ENCODE data around the gene GNMT. TPM values are rescaled to one million over a fixed set of nuclear protein-coding genes. Genes with fewer than 3 reads are reported as not detected.

GNMT gene
- polyA plus RNA-seq, 1 donor from 2014 or later = 0.97 TPM

DNA sequence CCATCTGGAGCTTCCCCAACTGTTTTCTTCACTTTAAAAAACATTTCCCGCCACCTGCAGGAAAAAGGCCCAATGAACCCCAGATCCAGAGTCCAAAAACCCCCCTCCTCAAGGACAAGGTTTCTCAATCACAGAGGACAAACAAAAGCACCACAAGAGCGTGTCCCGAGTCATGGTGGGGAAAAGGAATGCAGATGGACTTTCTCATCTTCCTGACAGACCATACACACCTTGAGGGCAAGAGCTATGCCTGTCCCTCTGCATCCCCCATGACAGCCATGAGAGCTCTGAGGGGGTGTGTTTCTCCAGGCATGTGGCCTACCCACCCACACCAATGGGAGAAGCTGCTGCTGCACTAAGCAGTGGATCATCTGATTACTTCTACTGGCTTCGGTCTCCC is 9.4 kb downstream of the GNMT start:
- no peaks in the 10 kb centered on the region for H3K9me2 ChIP-seq (ENCODE audit: insufficient read depth, low read length)
- H3K4me2 ChIP-seq (ENCODE audit: low read length) = no peak overlapping the region
- no peak for TF ChIP-seq EZH2 (IDR thresholded peaks at IDR 0.05; ENCODE audit: borderline replicate concordance, insufficient read depth, low read length, poor library complexity, severe bottlenecking)
- TF ChIP-seq, protein P1, sequence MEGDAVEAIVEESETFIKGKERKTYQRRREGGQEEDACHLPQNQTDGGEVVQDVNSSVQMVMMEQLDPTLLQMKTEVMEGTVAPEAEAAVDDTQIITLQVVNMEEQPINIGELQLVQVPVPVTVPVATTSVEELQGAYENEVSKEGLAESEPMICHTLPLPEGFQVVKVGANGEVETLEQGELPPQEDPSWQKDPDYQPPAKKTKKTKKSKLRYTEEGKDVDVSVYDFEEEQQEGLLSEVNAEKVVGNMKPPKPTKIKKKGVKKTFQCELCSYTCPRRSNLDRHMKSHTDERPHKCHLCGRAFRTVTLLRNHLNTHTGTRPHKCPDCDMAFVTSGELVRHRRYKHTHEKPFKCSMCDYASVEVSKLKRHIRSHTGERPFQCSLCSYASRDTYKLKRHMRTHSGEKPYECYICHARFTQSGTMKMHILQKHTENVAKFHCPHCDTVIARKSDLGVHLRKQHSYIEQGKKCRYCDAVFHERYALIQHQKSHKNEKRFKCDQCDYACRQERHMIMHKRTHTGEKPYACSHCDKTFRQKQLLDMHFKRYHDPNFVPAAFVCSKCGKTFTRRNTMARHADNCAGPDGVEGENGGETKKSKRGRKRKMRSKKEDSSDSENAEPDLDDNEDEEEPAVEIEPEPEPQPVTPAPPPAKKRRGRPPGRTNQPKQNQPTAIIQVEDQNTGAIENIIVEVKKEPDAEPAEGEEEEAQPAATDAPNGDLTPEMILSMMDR (IDR thresholded peaks at IDR 0.05; ENCODE audit: poor library complexity, severe bottlenecking) = no peak
- TF ChIP-seq POLR2AphosphoS5 (IDR thresholded peaks at IDR 0.05) = no peak
- TF ChIP-seq RAD21 (conservative IDR thresholded peaks at IDR 0.05) = no peak
- TF ChIP-seq, protein P2, sequence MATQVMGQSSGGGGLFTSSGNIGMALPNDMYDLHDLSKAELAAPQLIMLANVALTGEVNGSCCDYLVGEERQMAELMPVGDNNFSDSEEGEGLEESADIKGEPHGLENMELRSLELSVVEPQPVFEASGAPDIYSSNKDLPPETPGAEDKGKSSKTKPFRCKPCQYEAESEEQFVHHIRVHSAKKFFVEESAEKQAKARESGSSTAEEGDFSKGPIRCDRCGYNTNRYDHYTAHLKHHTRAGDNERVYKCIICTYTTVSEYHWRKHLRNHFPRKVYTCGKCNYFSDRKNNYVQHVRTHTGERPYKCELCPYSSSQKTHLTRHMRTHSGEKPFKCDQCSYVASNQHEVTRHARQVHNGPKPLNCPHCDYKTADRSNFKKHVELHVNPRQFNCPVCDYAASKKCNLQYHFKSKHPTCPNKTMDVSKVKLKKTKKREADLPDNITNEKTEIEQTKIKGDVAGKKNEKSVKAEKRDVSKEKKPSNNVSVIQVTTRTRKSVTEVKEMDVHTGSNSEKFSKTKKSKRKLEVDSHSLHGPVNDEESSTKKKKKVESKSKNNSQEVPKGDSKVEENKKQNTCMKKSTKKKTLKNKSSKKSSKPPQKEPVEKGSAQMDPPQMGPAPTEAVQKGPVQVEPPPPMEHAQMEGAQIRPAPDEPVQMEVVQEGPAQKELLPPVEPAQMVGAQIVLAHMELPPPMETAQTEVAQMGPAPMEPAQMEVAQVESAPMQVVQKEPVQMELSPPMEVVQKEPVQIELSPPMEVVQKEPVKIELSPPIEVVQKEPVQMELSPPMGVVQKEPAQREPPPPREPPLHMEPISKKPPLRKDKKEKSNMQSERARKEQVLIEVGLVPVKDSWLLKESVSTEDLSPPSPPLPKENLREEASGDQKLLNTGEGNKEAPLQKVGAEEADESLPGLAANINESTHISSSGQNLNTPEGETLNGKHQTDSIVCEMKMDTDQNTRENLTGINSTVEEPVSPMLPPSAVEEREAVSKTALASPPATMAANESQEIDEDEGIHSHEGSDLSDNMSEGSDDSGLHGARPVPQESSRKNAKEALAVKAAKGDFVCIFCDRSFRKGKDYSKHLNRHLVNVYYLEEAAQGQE (IDR thresholded peaks at IDR 0.05; ENCODE audit: borderline replicate concordance) = no peak
- no peak for TF ChIP-seq TAF1 (IDR thresholded peaks at IDR 0.05; ENCODE audit: low read depth)
- TF ChIP-seq MXI1 (conservative IDR thresholded peaks at IDR 0.05; ENCODE audit: poor library complexity, severe bottlenecking) = no peak
- TF ChIP-seq SMC3 (conservative IDR thresholded peaks at IDR 0.05; ENCODE audit: poor library complexity) = no peak
- TF ChIP-seq EP300 (conservative IDR thresholded peaks at IDR 0.05; ENCODE audit: poor library complexity, severe bottlenecking) = no peak
- no peak overlapping the region for H2AFZ ChIP-seq (ENCODE audit: low read depth, low read length)
- no peaks in the 10 kb centered on the region for H3K36me3 ChIP-seq (ENCODE audit: insufficient read depth, low read length)
- H3K27ac ChIP-seq (ENCODE audit: low read length) = no peak overlapping the region
- no peaks in the 10 kb centered on the region for H4K20me1 ChIP-seq (ENCODE audit: insufficient read depth)
- H3K27me3 ChIP-seq (ENCODE audit: insufficient read depth, low read depth, low read length) = no peaks in the 10 kb centered on the region
- H3K79me2 ChIP-seq (replicated peaks; ENCODE audit: insufficient read depth, low read length) = no peaks in the 10 kb centered on the region
- no peak overlapping the region for H3K9ac ChIP-seq (ENCODE audit: low read length)
- H3F3A ChIP-seq (ENCODE audit: insufficient read depth, low read length, poor library complexity, severe bottlenecking) = no peaks in the 10 kb centered on the region
- no peak overlapping the region for H3K4me3 ChIP-seq (ENCODE audit: low read length)
- H3K9me3 ChIP-seq (ENCODE audit: low read length) = no peaks in the 10 kb centered on the region

DNA sequence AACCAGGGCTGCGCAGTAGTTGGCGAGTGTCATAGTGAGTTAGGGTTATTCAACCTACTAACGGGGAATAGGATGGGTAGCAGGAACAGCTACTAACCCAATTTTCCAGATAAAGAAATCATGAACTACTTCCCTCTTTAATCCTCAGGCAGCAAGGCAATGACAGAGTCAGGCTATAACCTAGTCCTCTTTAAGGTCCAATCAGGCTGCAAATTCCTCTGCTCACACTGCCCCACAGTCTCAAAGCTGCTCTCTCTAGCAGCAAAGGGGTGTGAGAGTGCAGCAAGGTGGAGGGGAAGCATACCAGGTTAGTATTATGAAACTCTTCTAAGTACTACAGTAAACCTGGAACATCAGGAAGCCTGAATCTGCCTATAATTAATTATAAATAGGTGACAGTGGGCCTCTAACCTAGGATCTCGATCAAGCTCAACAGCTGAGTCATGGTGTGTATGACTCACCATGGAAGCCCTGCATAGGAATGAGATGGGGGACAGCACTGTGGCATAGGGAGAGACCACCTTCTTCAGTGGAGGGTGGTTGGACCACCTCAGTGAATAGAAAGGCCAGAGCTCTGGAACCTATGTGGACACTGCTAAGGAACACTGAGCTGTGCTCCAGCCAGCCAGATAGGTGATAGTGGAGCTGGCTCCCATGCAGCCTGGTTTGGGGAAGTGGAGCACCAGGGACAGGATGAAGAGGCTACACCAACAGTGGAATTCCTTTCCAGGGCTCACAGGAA is 10.5 kb downstream of the GNMT start:
- no peak overlapping the region for H3K4me3 ChIP-seq (ENCODE audit: low read length)
- no peak overlapping the region for H2AFZ ChIP-seq (ENCODE audit: low read depth, low read length)
- no peaks in the 10 kb centered on the region for H3F3A ChIP-seq (ENCODE audit: insufficient read depth, low read length, poor library complexity, severe bottlenecking)
- no peak overlapping the region for H3K9ac ChIP-seq (ENCODE audit: low read length)
- TF ChIP-seq, protein P1 (IDR thresholded peaks at IDR 0.05; ENCODE audit: poor library complexity, severe bottlenecking) = no peak
- no peak for TF ChIP-seq SMC3 (conservative IDR thresholded peaks at IDR 0.05; ENCODE audit: poor library complexity)
- TF ChIP-seq MXI1 (conservative IDR thresholded peaks at IDR 0.05; ENCODE audit: poor library complexity, severe bottlenecking) = no peak
- TF ChIP-seq TAF1 (IDR thresholded peaks at IDR 0.05; ENCODE audit: low read depth) = no peak
- no peaks in the 10 kb centered on the region for H4K20me1 ChIP-seq (ENCODE audit: insufficient read depth)
- H3K27ac ChIP-seq (ENCODE audit: low read length) = no peak overlapping the region
- H3K9me3 ChIP-seq (ENCODE audit: low read length) = no peaks in the 10 kb centered on the region
- H3K79me2 ChIP-seq (replicated peaks; ENCODE audit: insufficient read depth, low read length) = no peaks in the 10 kb centered on the region
- H3K9me2 ChIP-seq (ENCODE audit: insufficient read depth, low read length) = no peaks in the 10 kb centered on the region
- H3K27me3 ChIP-seq (ENCODE audit: insufficient read depth, low read depth, low read length) = no peaks in the 10 kb centered on the region
- H3K4me2 ChIP-seq (ENCODE audit: low read length) = no peak overlapping the region
- no peaks in the 10 kb centered on the region for H3K36me3 ChIP-seq (ENCODE audit: insufficient read depth, low read length)

Measured in neural cell (in vitro differentiated cells).